LoVo (cell line): ENCODE results near the gene HCFC1.

Experiments used
- DNase-seq: peaks from one replicate; pipeline ENCODE4 v3.0.0-alpha.2; 2016; ENCODE audit warnings: low spot score

The HCFC1 gene

DNA sequence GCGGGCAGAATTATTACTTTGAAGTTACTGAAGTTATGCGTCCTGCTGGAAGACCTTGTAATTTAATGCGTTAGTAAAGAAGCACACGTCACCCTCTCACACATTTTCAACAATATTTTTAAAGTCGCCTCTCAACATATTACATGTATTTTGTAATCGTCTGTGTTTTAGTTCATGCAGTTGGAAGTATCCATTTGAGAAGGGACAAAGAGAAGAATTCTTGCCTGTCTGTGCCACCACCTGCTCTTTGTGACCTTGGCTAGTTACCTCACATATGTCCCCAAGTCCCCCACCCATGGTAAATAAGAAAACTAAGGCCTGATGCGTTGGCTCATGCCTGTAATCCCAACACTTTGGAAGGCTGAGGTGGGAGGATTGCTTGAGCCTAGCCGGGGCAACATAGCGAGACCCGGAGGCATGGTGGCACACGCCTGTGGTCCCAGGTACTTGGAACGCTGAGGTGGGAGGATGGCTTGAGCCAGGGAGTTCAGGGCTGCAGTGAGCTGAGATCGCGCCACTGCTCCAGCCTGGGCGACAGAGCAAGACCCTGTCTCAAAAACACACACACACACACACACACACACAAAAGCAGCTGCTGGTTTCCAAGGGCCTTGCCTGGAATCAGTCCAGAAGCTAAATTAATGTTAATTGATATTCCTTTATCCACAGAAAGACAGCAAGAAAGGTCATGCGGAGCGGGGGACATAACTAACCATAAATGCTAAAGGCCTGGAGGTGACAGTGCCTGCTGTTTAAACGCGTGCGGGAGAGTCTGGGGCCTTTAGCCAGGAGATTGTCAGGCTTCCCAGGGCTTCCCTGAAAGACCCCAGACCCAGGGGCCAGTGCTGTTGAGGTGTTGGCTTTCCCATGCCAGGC, 1.7 kb upstream of the HCFC1 start:
- no peak for DNase-seq

- DNase-seq: peak; percentile 83
These were observed 929 bp upstream of the HCFC1 start, which contains the start of gene TMEM187 for GRCh38 chrX:153972368-153973126. Gene TMEM187, plus strand, starts transcription at chrX:153972754. Its CDS starts 9,309 bp downstream, at chrX:153982063.

DNA sequence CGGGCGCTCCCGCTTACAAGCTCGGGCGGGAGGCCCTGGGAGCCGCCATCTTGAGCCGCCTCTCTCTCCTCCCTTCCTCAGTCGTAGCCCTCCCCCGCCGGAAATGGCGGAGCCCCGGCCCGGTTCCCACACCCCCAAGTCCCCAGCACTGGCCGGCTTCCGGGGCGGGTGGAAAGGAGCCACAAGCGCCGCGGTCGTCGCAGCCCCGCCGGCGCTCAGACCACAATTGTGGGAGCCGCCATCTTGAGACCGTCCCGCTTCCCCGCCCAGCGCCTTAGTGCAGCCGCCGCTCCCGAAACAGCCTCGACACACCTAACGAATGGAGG, 531 bp downstream of the HCFC1 start:
- peak; percentile 73 for DNase-seq

DNA sequence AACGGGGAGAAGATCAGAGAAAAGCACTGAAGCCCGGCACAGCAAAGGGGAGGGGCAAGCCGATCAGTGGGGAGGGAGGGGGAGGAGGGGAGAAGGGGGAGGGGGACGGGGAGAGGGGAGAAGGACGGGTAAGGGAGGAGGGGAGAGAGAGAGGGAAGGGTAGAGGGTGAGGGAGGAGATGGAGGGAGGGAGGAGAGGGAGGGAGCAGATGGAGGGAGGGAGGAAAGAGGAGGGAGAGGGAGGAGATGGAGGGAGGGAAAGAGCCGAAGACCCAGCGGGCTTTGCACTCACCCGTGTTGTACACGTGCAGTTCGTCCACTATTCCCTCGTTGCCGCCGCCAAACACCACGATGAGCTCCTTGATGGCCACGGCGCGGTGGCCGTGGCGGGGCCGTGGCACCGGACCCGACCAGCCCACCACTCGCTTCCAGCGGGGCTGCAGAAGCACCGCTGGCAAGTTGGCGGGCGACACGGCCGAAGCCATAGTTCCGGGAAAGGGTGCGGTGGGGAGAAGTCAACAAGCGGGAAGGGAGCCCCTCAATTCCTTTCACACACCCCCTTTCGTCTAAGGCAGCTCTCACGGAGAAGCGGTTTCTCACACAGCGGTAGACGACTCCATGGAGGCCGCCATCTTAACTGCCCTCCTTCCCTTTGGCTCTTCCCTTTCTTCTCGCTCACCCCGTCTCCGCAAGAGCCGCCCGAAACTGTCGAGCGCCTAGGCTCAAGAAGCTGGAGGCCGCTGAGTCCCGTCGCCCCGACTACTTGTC, 1.1 kb downstream of the HCFC1 start:
- DNase-seq: no peak

DNA sequence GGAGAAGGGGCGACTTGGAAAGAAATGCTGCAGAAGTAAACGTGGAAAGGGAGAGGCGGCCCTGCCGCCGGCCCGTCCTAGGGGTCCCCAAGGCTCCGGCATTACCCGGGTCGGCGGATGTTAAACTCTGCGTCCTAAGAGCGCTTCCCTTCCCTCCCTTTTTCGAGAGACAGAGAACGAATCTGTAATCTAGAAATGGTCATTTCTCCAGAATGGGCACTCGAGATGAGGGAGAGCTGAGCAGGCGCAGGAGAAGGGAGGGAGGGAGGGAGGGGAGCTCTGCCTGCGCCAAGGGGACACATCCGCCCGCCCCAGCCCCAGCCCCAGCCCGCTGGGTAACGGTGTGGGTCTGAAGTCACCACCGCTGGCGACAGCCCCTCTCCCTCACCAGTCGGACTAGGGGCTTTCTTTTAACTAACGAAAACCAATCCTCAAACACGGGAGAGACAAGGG, 1.7 kb downstream of the HCFC1 start:
- DNase-seq: no peak

GRCh38 chrX:153969125-153969903, 2.3 kb downstream of the HCFC1 start:
- DNase-seq: no peak

DNA sequence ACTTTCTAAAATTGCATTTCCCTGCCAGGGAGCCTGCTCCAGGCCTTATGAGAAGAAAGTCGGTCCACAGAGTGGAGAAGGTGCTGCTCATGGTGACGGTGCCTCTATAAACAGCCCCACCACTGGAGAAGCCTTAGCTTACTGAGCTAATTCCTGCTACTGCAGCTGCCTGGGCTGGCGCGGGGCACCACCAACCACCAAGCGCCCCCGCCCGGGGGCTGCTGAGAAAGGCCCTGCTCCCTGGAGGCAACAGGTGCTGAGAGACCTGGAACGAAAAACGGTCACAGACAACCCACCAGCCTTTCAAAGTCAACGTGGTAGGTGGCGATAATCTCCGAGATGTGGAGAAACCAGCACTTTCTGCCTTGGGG, 2.9 kb downstream of the HCFC1 start:
- no peak for DNase-seq

DNA sequence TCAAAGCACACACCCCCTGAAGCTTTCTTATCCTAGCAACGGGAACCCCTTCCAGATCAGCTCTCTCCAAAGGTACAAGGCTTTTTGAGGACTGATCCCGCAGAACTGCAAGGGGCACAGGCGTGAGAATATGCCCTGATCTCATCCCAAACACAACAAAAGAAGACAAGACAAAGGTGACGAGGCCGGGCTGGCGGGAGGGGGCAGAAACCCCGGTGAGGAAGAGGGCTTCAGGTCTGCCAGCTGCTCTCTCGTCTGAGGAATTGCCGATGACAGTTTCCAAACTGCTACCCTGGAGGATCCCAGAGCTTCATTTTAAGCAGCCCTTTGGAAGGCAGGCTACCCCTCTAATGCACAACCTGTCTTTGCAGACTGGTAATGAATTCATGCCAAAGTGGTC, 3.4 kb downstream of the HCFC1 start:
- DNase-seq: no peak

- DNase-seq: no peak
These were observed 3.9 kb downstream of the HCFC1 start for GRCh38 chrX:153967536-153968224.

- no peak for DNase-seq
These were observed 4.6 kb downstream of the HCFC1 start for GRCh38 chrX:153966841-153967535.

DNA sequence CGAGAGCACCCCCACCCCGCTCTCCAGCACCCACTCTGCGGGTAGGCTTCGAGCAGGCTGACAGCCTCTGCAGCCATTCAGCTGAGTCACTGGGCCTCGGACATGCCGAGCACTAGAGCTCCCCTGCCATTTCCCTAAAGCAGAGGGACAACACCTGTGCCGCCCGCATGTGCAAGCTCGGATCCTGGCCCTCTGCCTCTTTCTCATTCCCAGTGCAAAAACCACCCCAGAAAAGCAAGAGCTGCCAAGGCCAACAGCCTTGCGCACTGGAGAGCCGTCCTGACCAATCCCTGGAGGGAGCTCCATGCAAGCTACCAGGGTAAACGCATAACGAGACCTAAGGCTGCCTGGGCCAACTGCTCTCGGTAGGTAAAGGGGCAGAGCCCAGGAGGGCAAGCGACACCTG, 5.3 kb downstream of the HCFC1 start:
- no peak for DNase-seq

- DNase-seq: no peak
These were observed 6.2 kb downstream of the HCFC1 start for GRCh38 chrX:153965406-153965805.

DNA sequence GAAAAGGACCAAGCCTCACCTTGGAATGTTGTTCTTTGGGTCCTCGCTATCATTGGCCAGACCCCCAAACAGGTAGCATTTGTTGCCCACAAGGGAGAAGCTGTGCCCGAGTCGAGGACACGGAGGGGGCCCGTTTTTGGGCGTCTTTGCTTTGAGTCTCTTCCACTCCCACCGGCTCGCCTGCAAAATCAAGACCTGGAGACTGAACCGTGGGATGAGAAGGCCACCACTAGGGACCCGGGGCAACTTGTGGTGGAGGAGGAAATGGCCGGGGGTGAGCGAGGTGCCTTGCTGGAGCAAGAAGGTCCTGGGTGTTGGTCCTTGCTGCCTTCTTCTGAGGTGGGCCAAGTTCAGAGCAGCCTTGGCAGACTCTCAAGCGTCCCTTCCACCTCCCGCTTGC, 7.5 kb downstream of the HCFC1 start:
- no peak for DNase-seq

GRCh38 chrX:153963546-153963945, 8.1 kb downstream of the HCFC1 start:
- DNase-seq: no peak

DNA sequence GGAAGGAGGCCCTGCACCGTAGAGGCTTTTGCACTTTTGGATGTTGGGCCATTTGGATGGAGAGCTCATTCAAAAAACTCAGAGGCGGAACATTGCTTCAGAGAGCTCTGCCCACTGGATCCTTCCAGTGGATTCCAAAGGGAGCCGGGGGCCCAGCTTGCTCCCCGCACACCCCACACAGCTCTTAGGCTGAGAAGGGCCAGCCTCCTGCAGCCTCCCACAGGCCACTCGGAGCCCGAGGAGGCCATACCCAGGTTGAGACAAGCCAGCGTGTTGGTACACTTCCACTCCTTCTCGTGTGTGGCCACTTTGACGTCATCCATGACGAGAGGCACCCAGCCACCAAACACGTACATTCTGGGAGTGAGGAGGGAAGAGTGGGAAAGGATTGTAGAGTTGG, 10.3 kb downstream of the HCFC1 start:
- no peak for DNase-seq

GRCh38 chrX:153960786-153961185, 10.8 kb downstream of the HCFC1 start:
- DNase-seq: no peak

DNA sequence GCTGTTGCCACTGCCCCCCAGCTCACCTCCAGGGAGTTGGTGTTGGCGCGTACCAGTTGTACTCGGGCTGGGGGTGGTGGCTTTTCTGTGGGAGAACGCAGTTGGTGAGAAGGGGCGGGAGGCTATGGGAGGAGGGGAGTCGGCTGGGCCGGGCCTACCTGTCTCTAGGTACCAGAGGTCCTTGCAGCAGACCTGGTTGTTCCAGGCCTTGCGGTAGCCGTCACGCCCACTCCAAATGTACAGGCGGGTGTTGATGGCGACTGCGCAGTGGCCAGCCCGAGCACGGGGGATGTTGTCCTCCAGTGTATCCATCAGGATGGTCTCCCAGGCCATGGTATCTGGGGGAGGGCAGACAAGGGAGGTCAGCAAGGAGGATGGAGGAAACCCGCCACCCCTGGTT, 11.5 kb downstream of the HCFC1 start:
- no peak for DNase-seq

GRCh38 chrX:153959649-153960048, 12.0 kb downstream of the HCFC1 start:
- no peak for DNase-seq

DNA sequence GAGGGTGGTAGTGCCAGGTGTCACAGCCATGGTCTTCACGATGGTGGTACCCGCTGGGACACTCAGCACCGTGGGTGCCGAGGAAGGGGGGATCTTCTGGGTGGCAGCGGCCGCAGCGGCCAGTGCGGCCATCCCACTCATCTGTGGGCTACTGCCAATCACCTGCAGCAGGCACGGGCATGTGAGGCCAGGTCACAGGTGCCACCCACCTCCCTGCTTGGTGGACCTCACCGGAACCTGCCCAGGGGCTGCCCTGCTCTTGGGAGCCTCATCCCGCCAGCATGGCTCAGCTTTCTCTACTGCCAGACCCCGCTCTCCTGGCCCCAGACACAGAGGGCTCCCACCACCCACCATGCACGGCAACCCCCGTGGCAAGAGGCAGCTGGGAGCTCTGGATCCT, 13.0 kb downstream of the HCFC1 start:
- no peak for DNase-seq

DNA sequence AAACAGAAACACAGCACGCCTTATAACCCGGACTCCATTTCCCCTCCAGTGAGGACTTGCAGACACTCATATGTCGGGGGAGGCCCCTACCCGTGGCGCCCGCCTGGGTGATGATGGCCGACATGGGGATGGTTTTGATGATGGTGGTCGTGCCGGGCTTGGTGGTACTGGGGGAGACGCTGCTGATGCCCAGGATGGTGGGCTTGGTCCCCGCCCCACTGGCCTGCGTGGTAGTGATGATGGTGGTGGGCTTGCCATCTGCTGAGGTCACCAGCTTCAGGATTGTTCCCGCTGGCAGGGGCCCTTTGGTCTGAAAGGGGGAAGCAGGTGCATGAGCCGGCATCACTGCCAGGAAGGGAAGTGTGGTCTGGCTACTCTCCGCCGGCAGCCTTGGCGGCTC, 14.4 kb downstream of the HCFC1 start:
- no peak for DNase-seq
